HEK293 (cell line): ENCODE results near the gene PTPN3.

Experiments used
- ZBTB49 ChIP-seq: fragments of 450-650 bp; formaldehyde crosslinking; IDR thresholded peaks from 2 replicates; pipeline ENCODE4 v1.5.1; 2016; ENCODE audit warnings: missing biosample characterization, missing genetic modification characterization, low read depth
- ZNF24 ChIP-seq: fragments of 450-650 bp; formaldehyde crosslinking; IDR thresholded peaks from 2 replicates; pipeline ENCODE4 v1.5.1; 2016; ENCODE audit warnings: missing biosample characterization, missing genetic modification characterization
- ZNF311 ChIP-seq: fragments of 450-650 bp; formaldehyde crosslinking; IDR thresholded peaks from 2 replicates; pipeline ENCODE4 v1.5.1; 2017; ENCODE audit warnings: missing biosample characterization, missing genetic modification characterization, borderline replicate concordance
- ZNF530 ChIP-seq: fragments of 450-650 bp; formaldehyde crosslinking; IDR thresholded peaks from 2 replicates; pipeline ENCODE4 v1.5.1; 2016; ENCODE audit warnings: low read depth, missing biosample characterization, missing genetic modification characterization
- ZNF548 ChIP-seq: fragments of 450-650 bp; formaldehyde crosslinking; IDR thresholded peaks from 2 replicates; pipeline ENCODE4 v1.5.1; 2016; ENCODE audit warnings: missing biosample characterization, missing genetic modification characterization
- ZNF654 ChIP-seq: fragments of 450-650 bp; formaldehyde crosslinking; IDR thresholded peaks from 2 replicates; pipeline ENCODE4 v1.5.1; 2016; ENCODE audit warnings: low read depth, missing biosample characterization, missing genetic modification characterization

GRCh38 chr9:109378316-109378715 is 119.8 kb downstream of the PTPN3 start:
- no peak for TF ChIP-seq ZNF311 (tag by site-specific recombination)
- TF ChIP-seq ZBTB49 (tag by site-specific recombination), result no peak
- no peak for TF ChIP-seq ZNF24 (tag by site-specific recombination)
- TF ChIP-seq ZNF654 (tag by site-specific recombination), result no peak
- no peak for TF ChIP-seq ZNF530 (tag by site-specific recombination)
- TF ChIP-seq ZNF548 (tag by site-specific recombination), result no peak
